SK-MEL-5 (cell line): ENCODE data around the gene EHD4. TPM values are rescaled to one million over a fixed set of nuclear protein-coding genes. Genes with fewer than 3 reads are reported as not detected.

ENCODE experiments used
- DNase-seq: peaks from one replicate; pipeline ENCODE4 v3.0.0-alpha.2; 2016; ENCODE audit warnings: low read depth, low spot score
- in situ Hi-C: cut with HindIII; loops from 2 replicates; pipeline ENCODE4 v1.10.0; 2016; ENCODE audit warnings: low sequenced_read_pairs, high pct_unique_total_duplicates, low pct_unique_long_range_greater_than_20kb
- total RNA-seq: library from RNA; depleted of rRNA; stranded (reverse); fragments of >200 nt; shearing (Covaris generic); gene quantifications from 2 replicates; pipeline ENCODE4 v1.2.3, GENCODE V29; 2014

EHD4 gene
- total RNA-seq, 1 experiment from 2014 or later = 4.9 TPM

- in situ Hi-C loops = no loop called here
- DNase-seq = no peak
Observed at GRCh38 chr15:41950127-41950483, 22.3 kb downstream of the EHD4 start.

- in situ Hi-C loops = no loop called here
- no peak for DNase-seq
Observed at GRCh38 chr15:41949401-41950126, 22.8 kb downstream of the EHD4 start.

GRCh38 chr15:41948490-41948889 lies 23.9 kb downstream of the EHD4 start:
- in situ Hi-C loops = no loop called here
- no peak for DNase-seq

GRCh38 chr15:41946970-41947369 lies 25.4 kb downstream of the EHD4 start:
- DNase-seq = no peak
- in situ Hi-C loops = no loop called here

GRCh38 chr15:41945731-41946130 lies 26.6 kb downstream of the EHD4 start:
- in situ Hi-C loops = no loop called here
- no peak for DNase-seq

GRCh38 chr15:41945221-41945620 lies 27.1 kb downstream of the EHD4 start:
- no peak for DNase-seq

GRCh38 chr15:41944313-41944940 lies 27.9 kb downstream of the EHD4 start:
- peak; percentile 63 for DNase-seq
- in situ Hi-C loops = no loop called here

More at GRCh38 chr15:41945221-41945620, 27.1 kb downstream of the EHD4 start:
- in situ Hi-C loops = no loop called here

GRCh38 chr15:41943543-41944312 lies 28.6 kb downstream of the EHD4 start:
- no peak for DNase-seq
- in situ Hi-C loops = no loop called here

GRCh38 chr15:41942886-41943285 lies 29.5 kb downstream of the EHD4 start:
- DNase-seq = no peak
- in situ Hi-C loops = no loop called here

- DNase-seq = no peak
- in situ Hi-C loops = no loop called here
Observed at GRCh38 chr15:41941644-41942415, 30.5 kb downstream of the EHD4 start.

- DNase-seq = no peak
Observed at GRCh38 chr15:41940441-41940857, 31.9 kb downstream of the EHD4 start.

GRCh38 chr15:41939986-41940385 lies 32.4 kb downstream of the EHD4 start:
- DNase-seq = no peak
- in situ Hi-C loops = no loop called here

More at GRCh38 chr15:41940441-41940857, 31.9 kb downstream of the EHD4 start:
- in situ Hi-C loops = no loop called here

- no peak for DNase-seq
- in situ Hi-C loops = no loop called here
Observed at GRCh38 chr15:41937568-41937923, 34.8 kb downstream of the EHD4 start.

- DNase-seq = no peak
- in situ Hi-C loops = no loop called here
Observed at GRCh38 chr15:41936649-41937567, 35.4 kb downstream of the EHD4 start.

- in situ Hi-C loops = no loop called here
- DNase-seq = no peak
Observed at GRCh38 chr15:41936155-41936554, 36.2 kb downstream of the EHD4 start.

GRCh38 chr15:41935566-41936020 lies 36.8 kb downstream of the EHD4 start:
- no peak for DNase-seq
- in situ Hi-C loops = no loop called here

- in situ Hi-C loops = no loop called here
- DNase-seq = no peak
Observed at GRCh38 chr15:41934843-41935242, 37.5 kb downstream of the EHD4 start.
